HEK293 (cell line): ENCODE data around the gene GABRA5.

Experiments used
- CTCF ChIA-PET: fragments of 350-600 bp; formaldehyde crosslinking; extraction: SDS; loops from one replicate; lab custom pipeline; 2021; ENCODE audit warnings: antibody characterized with exemption; lab: Yijun Ruan, JAX
- POLR2A ChIA-PET: fragments of 300-600 bp; formaldehyde crosslinking; extraction: SDS; loops from one replicate; lab custom pipeline; 2020; ENCODE audit warnings: antibody characterized with exemption, inconsistent platforms; lab: Yijun Ruan, JAX
- H3K27ac ChIP-seq: fragments of 200-500 bp; sonication (Bioruptor generic); 2 replicates; pipeline ENCODE4 v1.5.1; 2014; ENCODE audit warnings: low read depth, low read length, control low read depth, inconsistent platforms; ENCODE audit errors: extremely low read depth
- H3K36me3 ChIP-seq, 2 experiments: fragments of 200-500 bp in 1 of 2; sonication (Bioruptor generic) in 1 of 2; 1 replicate in 1 of 2; 2 replicates in 1 of 2; pipeline ENCODE4 v1.5.1; 2014 to 2017; ENCODE audit warnings: inconsistent platforms in 2 of 2, low read length in 2 of 2; ENCODE audit not compliant: control insufficient read depth in 2 of 2, insufficient read depth in 1 of 2
- H3K4me1 ChIP-seq: fragments of 200-500 bp; sonication (Bioruptor generic); 2 replicates; pipeline ENCODE4 v1.5.1; 2014; ENCODE audit warnings: mild to moderate bottlenecking, low read length, inconsistent platforms; ENCODE audit not compliant: control insufficient read depth, insufficient read depth
- H3K4me3 ChIP-seq: 2 replicates; pipeline ENCODE4 v1.5.1; 2011; ENCODE audit warnings: low read depth, mild to moderate bottlenecking, control low read depth, low read length, moderate library complexity
- H3K9me3 ChIP-seq: fragments of 200-500 bp; sonication (Bioruptor generic); 2 replicates; pipeline ENCODE4 v1.5.1; 2014; ENCODE audit warnings: low read depth, low read length, inconsistent platforms; ENCODE audit not compliant: control insufficient read depth, insufficient read depth
- ELK4 ChIP-seq: IDR thresholded peaks from 2 replicates; pipeline ENCODE4 v1.6.1; 2011; ENCODE audit warnings: mild to moderate bottlenecking, low read depth, low read length, borderline replicate concordance
- HOXA7 ChIP-seq: sonication (generic); formaldehyde crosslinking; IDR thresholded peaks from 2 replicates; pipeline ENCODE4 v1.8.1; 2022; ENCODE audit warnings: missing genetic modification reagents, borderline replicate concordance
- HOXD13 ChIP-seq: sonication (generic); formaldehyde crosslinking; IDR thresholded peaks from 2 replicates; pipeline ENCODE4 v1.8.0; 2022; ENCODE audit warnings: missing genetic modification reagents, borderline replicate concordance
- MYNN ChIP-seq: fragments of 450-650 bp; formaldehyde crosslinking; IDR thresholded peaks from 2 replicates; pipeline ENCODE4 v1.5.1; 2016; ENCODE audit warnings: missing biosample characterization, missing genetic modification characterization, borderline replicate concordance
- PRDM6 ChIP-seq: fragments of 450-650 bp; formaldehyde crosslinking; IDR thresholded peaks from 2 replicates; pipeline ENCODE4 v1.5.1; 2017; ENCODE audit warnings: missing biosample characterization, missing genetic modification characterization
- SCRT2 ChIP-seq: fragments of 450-650 bp; formaldehyde crosslinking; IDR thresholded peaks from 2 replicates; pipeline ENCODE4 v1.5.1; 2016; ENCODE audit warnings: missing biosample characterization, missing genetic modification characterization
- YY2 ChIP-seq: fragments of 450-650 bp; formaldehyde crosslinking; IDR thresholded peaks from 2 replicates; pipeline ENCODE4 v1.5.1; 2016; ENCODE audit warnings: missing biosample characterization, missing genetic modification characterization
- ZBTB11 ChIP-seq: fragments of 450-650 bp; formaldehyde crosslinking; conservative IDR thresholded peaks from 2 replicates; pipeline ENCODE4 v1.5.1; 2016; ENCODE audit warnings: low read depth, missing biosample characterization, missing genetic modification characterization
- ZBTB17 ChIP-seq: fragments of 450-650 bp; formaldehyde crosslinking; IDR thresholded peaks from 2 replicates; pipeline ENCODE4 v1.5.1; 2016; ENCODE audit warnings: missing biosample characterization, missing genetic modification characterization
- ZBTB20 ChIP-seq: fragments of 450-650 bp; formaldehyde crosslinking; IDR thresholded peaks from 2 replicates; pipeline ENCODE4 v1.5.1; 2016; ENCODE audit warnings: missing biosample characterization, missing genetic modification characterization
- ZFP3 ChIP-seq: fragments of 450-650 bp; formaldehyde crosslinking; IDR thresholded peaks from 2 replicates; pipeline ENCODE4 v1.5.1; 2016; ENCODE audit warnings: low read depth, missing biosample characterization, missing genetic modification characterization
- ZNF248 ChIP-seq: fragments of 450-650 bp; formaldehyde crosslinking; IDR thresholded peaks from 2 replicates; pipeline ENCODE4 v1.5.1; 2017; ENCODE audit warnings: missing biosample characterization, missing genetic modification characterization
- ZNF26 ChIP-seq: fragments of 450-650 bp; formaldehyde crosslinking; IDR thresholded peaks from 2 replicates; pipeline ENCODE4 v1.5.1; 2016; ENCODE audit warnings: missing biosample characterization, missing genetic modification characterization
- ZNF266 ChIP-seq: fragments of 450-650 bp; formaldehyde crosslinking; IDR thresholded peaks from 2 replicates; pipeline ENCODE4 v1.5.1; 2016; ENCODE audit warnings: missing biosample characterization, missing genetic modification characterization, low read depth
- ZNF324 ChIP-seq: fragments of 450-650 bp; formaldehyde crosslinking; IDR thresholded peaks from 2 replicates; pipeline ENCODE4 v1.5.1; 2016; ENCODE audit warnings: missing biosample characterization, missing genetic modification characterization
- ZNF449 ChIP-seq: fragments of 450-650 bp; formaldehyde crosslinking; IDR thresholded peaks from 2 replicates; pipeline ENCODE4 v1.5.1; 2017; ENCODE audit warnings: missing biosample characterization, mild to moderate bottlenecking, missing genetic modification characterization, moderate library complexity
- ZNF473 ChIP-seq: fragments of 450-650 bp; formaldehyde crosslinking; IDR thresholded peaks from 2 replicates; pipeline ENCODE4 v1.5.1; 2017; ENCODE audit warnings: missing biosample characterization, missing genetic modification characterization
- ZNF501 ChIP-seq: fragments of 450-650 bp; formaldehyde crosslinking; IDR thresholded peaks from 2 replicates; pipeline ENCODE4 v1.5.1; 2016; ENCODE audit warnings: missing biosample characterization, missing genetic modification characterization
- ZNF580 ChIP-seq: fragments of 450-650 bp; formaldehyde crosslinking; IDR thresholded peaks from 2 replicates; pipeline ENCODE4 v1.5.1; 2016; ENCODE audit warnings: missing biosample characterization, missing genetic modification characterization
- ZNF621 ChIP-seq: fragments of 450-650 bp; formaldehyde crosslinking; IDR thresholded peaks from 2 replicates; pipeline ENCODE4 v1.5.1; 2017; ENCODE audit warnings: missing biosample characterization, missing genetic modification characterization
- ZNF664 ChIP-seq: fragments of 450-650 bp; formaldehyde crosslinking; IDR thresholded peaks from 2 replicates; pipeline ENCODE4 v1.5.1; 2016; ENCODE audit warnings: missing biosample characterization, missing genetic modification characterization
- ZNF677 ChIP-seq: fragments of 450-650 bp; IDR thresholded peaks from 2 replicates; pipeline ENCODE4 v1.5.0; 2018; ENCODE audit warnings: missing biosample characterization, mild to moderate bottlenecking, missing genetic modification characterization, moderate library complexity
- ZNF776 ChIP-seq: fragments of 450-650 bp; formaldehyde crosslinking; IDR thresholded peaks from 2 replicates; pipeline ENCODE4 v1.5.0; 2017; ENCODE audit warnings: missing biosample characterization, missing genetic modification characterization, borderline replicate concordance
- ZNF791 ChIP-seq: fragments of 450-650 bp; formaldehyde crosslinking; IDR thresholded peaks from 2 replicates; pipeline ENCODE4 v1.5.1; 2016; ENCODE audit warnings: missing biosample characterization, missing genetic modification characterization
- ZNF792 ChIP-seq: fragments of 450-650 bp; formaldehyde crosslinking; IDR thresholded peaks from 2 replicates; pipeline ENCODE4 v1.5.1; 2016; ENCODE audit warnings: missing biosample characterization, missing genetic modification characterization
- ZXDB ChIP-seq: fragments of 450-650 bp; formaldehyde crosslinking; IDR thresholded peaks from 2 replicates; pipeline ENCODE4 v1.5.1; 2016; ENCODE audit warnings: missing biosample characterization, missing genetic modification characterization

Gene GABRA5

GRCh38 chr15:26950001-26950400 lies 83.1 kb downstream of the GABRA5 start:
- Histone ChIP-seq H3K4me1 (no peaks in the 10 kb centered on the region), H3K36me3 (no peaks in the 10 kb centered on the region), H3K9me3 (no peaks in the 10 kb centered on the region), H3K27ac (no peak overlapping the region), H3K4me3 (no peak overlapping the region)
- ChIA-PET CTCF (interaction anchor here (1.8 kb wide), 1 partner anchor 59 kb away, joined by 4 read pairs; no protein-coding TSS in a partner anchor), POLR2A (no interaction called here)
- no peak for TF ChIP-seq ZNF621 (tag by site-specific recombination)
- TF ChIP-seq ZBTB11 (tag by site-specific recombination): no peak
- no peak for TF ChIP-seq ZNF26 (tag by site-specific recombination)
- TF ChIP-seq ZNF677: no peak
- TF ChIP-seq YY2: no peak
- TF ChIP-seq ELK4: no peak
- no peak for TF ChIP-seq ZBTB17 (tag by site-specific recombination)
- no peak for TF ChIP-seq ZNF791
- no peak for TF ChIP-seq SCRT2
- no peak for TF ChIP-seq HOXA7 (CRISPR knock-in tag)
- TF ChIP-seq ZNF324 (tag by site-specific recombination): no peak
- no peak for TF ChIP-seq HOXD13 (CRISPR knock-in tag)
- TF ChIP-seq ZNF248 (tag by site-specific recombination): no peak
- TF ChIP-seq ZNF664 (tag by site-specific recombination): no peak
- TF ChIP-seq ZNF580 (tag by site-specific recombination): no peak
- TF ChIP-seq ZXDB: no peak
- no peak for TF ChIP-seq ZBTB20 (tag by site-specific recombination)
- no peak for TF ChIP-seq ZNF792 (tag by site-specific recombination)
- no peak for TF ChIP-seq ZNF501 (tag by site-specific recombination)
- no peak for TF ChIP-seq ZNF776 (tag by site-specific recombination)

GRCh38 chr15:26954403-26954802 lies 87.5 kb downstream of the GABRA5 start:
- no peaks in the 10 kb centered on the region for H3K36me3 ChIP-seq
- POLR2A ChIA-PET: no interaction called here
- CTCF ChIA-PET: interaction anchor here (0.5 kb wide), 1 partner anchor 308 kb away, joined by 4 read pairs; no protein-coding TSS in a partner anchor
- TF ChIP-seq ZNF266 (no peak), ZNF473 (no peak), PRDM6 (no peak), MYNN (no peak), ZFP3 (tag by site-specific recombination) (no peak), ZNF449 (no peak)
- TF ChIP-seq, all 188 proteins: peak for 0
- Histone ChIP-seq H3K27ac (no peak overlapping the region), H3K4me3 (no peak overlapping the region), H3K4me1 (no peaks in the 10 kb centered on the region), H3K9me3 (no peaks in the 10 kb centered on the region)
